Suprapubic skin (tissue), 4 donors: ENCODE results near the gene ZNF521. TPM values are rescaled to one million over a fixed set of nuclear protein-coding genes. Genes with fewer than 3 reads are reported as not detected.

Experiments used
- DNase-seq, 2 donors: peaks; one replicate each; pipeline ENCODE4 v3.0.0-alpha.2; 2019; ENCODE audit warnings: low spot score in 2 of 2
- H3K27ac ChIP-seq: fragments of 200-600 bp; sonication (generic); one replicate; pipeline ENCODE4 v1.5.1; 2019
- H3K27me3 ChIP-seq: fragments of 200-600 bp; sonication (generic); one replicate; pipeline ENCODE4 v1.5.1; 2019
- H3K36me3 ChIP-seq: fragments of 200-600 bp; sonication (generic); one replicate; pipeline ENCODE4 v1.5.1; 2019
- H3K4me1 ChIP-seq: fragments of 200-600 bp; sonication (generic); one replicate; pipeline ENCODE4 v1.5.1; 2019
- H3K4me3 ChIP-seq: fragments of 200-600 bp; sonication (generic); one replicate; pipeline ENCODE4 v1.5.1; 2019; ENCODE audit warnings: mild to moderate bottlenecking
- H3K9me3 ChIP-seq: fragments of 200-600 bp; sonication (generic); one replicate; pipeline ENCODE4 v1.5.1; 2019
- CTCF ChIP-seq, 2 donors: fragments of 200-600 bp in 1 of 2; fragments of 450-650 bp in 1 of 2; sonication (generic) in 1 of 2; IDR thresholded peaks; one replicate each; pipeline ENCODE4 v1.5.1; 2016 to 2019; ENCODE audit warnings: antibody characterized with exemption in 2 of 2, mild to moderate bottlenecking in 1 of 2, moderate library complexity in 1 of 2
- EP300 ChIP-seq: sonication (generic); formaldehyde crosslinking; IDR thresholded peaks from one replicate; pipeline ENCODE4 v1.6.1; 2017; ENCODE audit warnings: antibody characterized with exemption
- POLR2A ChIP-seq, 2 donors: fragments of 450-650 bp; IDR thresholded peaks; one replicate each; pipeline ENCODE4 v1.6.1; 2017; ENCODE audit warnings: antibody characterized with exemption in 2 of 2, mild to moderate bottlenecking in 2 of 2, moderate library complexity in 2 of 2
- POLR2AphosphoS5 ChIP-seq, 3 donors: sonication (generic); formaldehyde crosslinking; IDR thresholded peaks; one replicate each; pipeline ENCODE4 v1.6.1; 2017; ENCODE audit warnings: antibody characterized with exemption in 3 of 3
- WGBS: methylation state at CpG from one replicate; pipeline ENCODE4 v1.1.5; 2018; 5-methylcytosine and 5-hydroxymethylcytosine counted together
- total RNA-seq, 4 donors: library from RNA; depleted of rRNA; stranded (reverse); fragments of >200 nt; gene quantifications; one replicate each; pipeline ENCODE4 v1.1.0, GENCODE V29; 2016

The ZNF521 gene
- total RNA-seq, 4 donors from 2014 or later = 6.4 to 13.2 (median 10.1) TPM

GRCh38 chr18:25244924-25245698 lies 106.9 kb downstream of the ZNF521 start:
- no peaks in the 10 kb centered on the region for H3K9me3 ChIP-seq
- H3K27me3 ChIP-seq = no peaks in the 10 kb centered on the region
- peaks cover 3% of the 10 kb centered on the region for H3K4me1 ChIP-seq
- WGBS = 87% methylated on average over 4 of the region's 4 CpGs
- H3K27ac ChIP-seq = no peak overlapping the region
- no peak overlapping the region for H3K4me3 ChIP-seq
- no peaks in the 10 kb centered on the region for H3K36me3 ChIP-seq
- TF ChIP-seq POLR2AphosphoS5 (IDR thresholded peaks at IDR 0.05) = no peak
- TF ChIP-seq EP300 = no peak
- TF ChIP-seq POLR2A (IDR thresholded peaks at IDR 0.05) = no peak
- no peak for TF ChIP-seq CTCF (IDR thresholded peaks at IDR 0.05)
- DNase-seq = no peak

- no peak overlapping the region for H3K27ac ChIP-seq
- H3K9me3 ChIP-seq = no peaks in the 10 kb centered on the region
- DNase-seq = no peak
- no peak overlapping the region for H3K4me3 ChIP-seq
- H3K4me1 ChIP-seq = peaks cover 3% of the 10 kb centered on the region
- TF ChIP-seq EP300 (no peak), CTCF (IDR thresholded peaks at IDR 0.05) (no peak), POLR2A (IDR thresholded peaks at IDR 0.05) (no peak), POLR2AphosphoS5 (IDR thresholded peaks at IDR 0.05) (no peak)
- no peaks in the 10 kb centered on the region for H3K36me3 ChIP-seq
- no peaks in the 10 kb centered on the region for H3K27me3 ChIP-seq
Observed at GRCh38 chr18:25244170-25244569, 107.8 kb downstream of the ZNF521 start.

GRCh38 chr18:25243754-25244153 lies 108.2 kb downstream of the ZNF521 start:
- TF ChIP-seq POLR2AphosphoS5 (IDR thresholded peaks at IDR 0.05) (no peak), EP300 (no peak), POLR2A (IDR thresholded peaks at IDR 0.05) (no peak), CTCF (IDR thresholded peaks at IDR 0.05) (no peak)
- no peak for DNase-seq
- WGBS = 86% methylated on average over 1 of the region's 1 CpG
- H3K4me1 ChIP-seq = peaks cover 3% of the 10 kb centered on the region
- no peaks in the 10 kb centered on the region for H3K36me3 ChIP-seq
- H3K27ac ChIP-seq = no peak overlapping the region
- no peak overlapping the region for H3K4me3 ChIP-seq
- H3K9me3 ChIP-seq = no peaks in the 10 kb centered on the region
- no peaks in the 10 kb centered on the region for H3K27me3 ChIP-seq

- H3K36me3 ChIP-seq = no peaks in the 10 kb centered on the region
- peaks cover 3% of the 10 kb centered on the region for H3K4me1 ChIP-seq
- H3K4me3 ChIP-seq = no peak overlapping the region
- WGBS = 80% methylated on average over 2 of the region's 2 CpGs
- TF ChIP-seq POLR2A (IDR thresholded peaks at IDR 0.05) (no peak), EP300 (no peak), POLR2AphosphoS5 (IDR thresholded peaks at IDR 0.05) (no peak), CTCF (IDR thresholded peaks at IDR 0.05) (no peak)
- no peak for DNase-seq
- no peaks in the 10 kb centered on the region for H3K27me3 ChIP-seq
- H3K27ac ChIP-seq = no peak overlapping the region
- no peaks in the 10 kb centered on the region for H3K9me3 ChIP-seq
Observed at GRCh38 chr18:25243257-25243656, 108.7 kb downstream of the ZNF521 start.

GRCh38 chr18:25240420-25240770 lies 111.6 kb downstream of the ZNF521 start:
- H3K4me3 ChIP-seq = no peak overlapping the region
- no peaks in the 10 kb centered on the region for H3K27me3 ChIP-seq
- TF ChIP-seq POLR2AphosphoS5 (IDR thresholded peaks at IDR 0.05) (no peak), EP300 (no peak), CTCF (IDR thresholded peaks at IDR 0.05) (no peak), POLR2A (IDR thresholded peaks at IDR 0.05) (no peak)
- no peaks in the 10 kb centered on the region for H3K36me3 ChIP-seq
- H3K27ac ChIP-seq = no peak overlapping the region
- 96% methylated on average over 5 of the region's 5 CpGs for WGBS
- peaks cover 3% of the 10 kb centered on the region for H3K4me1 ChIP-seq
- DNase-seq = no peak
- H3K9me3 ChIP-seq = no peaks in the 10 kb centered on the region
